IMR-90 (cell line): Measurements from ENCODE around the gene ERCC8. TPM values are rescaled to one million over a fixed set of nuclear protein-coding genes. Genes with fewer than 3 reads are reported as not detected.

Experiments
- ATAC-seq: fragments of 200-7000 bp; cut with Tn5 transposase; 2 replicates; pipeline ENCODE4 v1.9.1; 2020; ENCODE audit warnings: low read depth, mild to moderate bottlenecking, moderate library complexity
- BruUV-seq: library from RNA; stranded (reverse); fragments of 400-500 nt; replicated peaks from 2 replicates; lab custom pipeline; 2021; lab: Mats Ljungman, UMichigan
- CTCF ChIA-PET: fragments of 300-600 bp; formaldehyde crosslinking; extraction: SDS; loops from one replicate; lab custom pipeline; 2021; ENCODE audit warnings: antibody characterized with exemption; lab: Yijun Ruan, JAX
- POLR2A ChIA-PET: fragments of 300-600 bp; sonication (Branson Sonifier 250); formaldehyde crosslinking; loops from one replicate; lab custom pipeline; 2022; ENCODE audit warnings: antibody characterized with exemption; ENCODE audit not compliant: unreplicated experiment; lab: Charles Lee
- DNase-seq: peaks from one replicate; pipeline ENCODE4 v3.0.0; 2013
- H2AFZ ChIP-seq: replicated peaks from 2 replicates; pipeline ENCODE3; 2013; ENCODE audit warnings: low read length, mild to moderate bottlenecking; ENCODE audit not compliant: poor library complexity
- H2AK5ac ChIP-seq: 2 replicates; pipeline ENCODE4 v1.6.1; 2013; ENCODE audit warnings: low read depth, low read length, inconsistent platforms
- H2AK9ac ChIP-seq: replicated peaks from 2 replicates; pipeline ENCODE3; 2013; ENCODE audit warnings: mild to moderate bottlenecking, low read depth, low read length, moderate library complexity; ENCODE audit not compliant: poor library complexity
- H2BK120ac ChIP-seq: 2 replicates; pipeline ENCODE4 v1.6.1; 2013; ENCODE audit warnings: low read depth, low read length, inconsistent platforms
- H2BK15ac ChIP-seq: 3 replicates; pipeline ENCODE4 v1.6.1; 2013; ENCODE audit warnings: low read depth, low read length, inconsistent platforms
- H2BK20ac ChIP-seq: 2 replicates; pipeline ENCODE4 v1.6.1; 2013; ENCODE audit warnings: low read depth, mild to moderate bottlenecking, inconsistent platforms, low read length, moderate library complexity
- H2BK5ac ChIP-seq: 2 replicates; pipeline ENCODE4 v1.6.1; 2013; ENCODE audit warnings: mild to moderate bottlenecking, low read depth, low read length, inconsistent platforms; ENCODE audit not compliant: poor library complexity, severe bottlenecking
- H3K14ac ChIP-seq: replicated peaks from 2 replicates; pipeline ENCODE4 v1.6.1; 2013; ENCODE audit warnings: low read depth, low read length, inconsistent platforms
- H3K18ac ChIP-seq: 2 replicates; pipeline ENCODE4 v1.6.1; 2013; ENCODE audit warnings: low read depth, low read length, control low read depth
- H3K23ac ChIP-seq: 2 replicates; pipeline ENCODE4 v1.6.1; 2013; ENCODE audit warnings: low read depth, low read length, inconsistent platforms
- H3K27ac ChIP-seq: 2 replicates; pipeline ENCODE4 v1.5.1; 2013; ENCODE audit warnings: mild to moderate bottlenecking, control low read depth, low read length; ENCODE audit not compliant: insufficient read depth
- H3K27me3 ChIP-seq: 2 replicates; pipeline ENCODE4 v1.6.1; 2013; ENCODE audit warnings: low read length; ENCODE audit not compliant: control insufficient read depth, insufficient read depth
- H3K36me3 ChIP-seq: 2 replicates; pipeline ENCODE4 v1.6.1; 2013; ENCODE audit warnings: low read length, mixed read lengths; ENCODE audit not compliant: control insufficient read depth, insufficient read depth
- H3K4ac ChIP-seq: 2 replicates; pipeline ENCODE4 v1.6.1; 2013; ENCODE audit warnings: low read depth, low read length, inconsistent platforms
- H3K4me1 ChIP-seq: 2 replicates; pipeline ENCODE4 v1.6.1; 2013; ENCODE audit warnings: low read length, mixed read lengths; ENCODE audit not compliant: control insufficient read depth, insufficient read depth
- H3K4me2 ChIP-seq: 2 replicates; pipeline ENCODE4 v1.6.1; 2013; ENCODE audit warnings: low read depth, mild to moderate bottlenecking, control low read depth, low read length, moderate library complexity
- H3K4me3 ChIP-seq: 2 replicates; pipeline ENCODE4 v1.5.1; 2013; ENCODE audit warnings: low read depth, mild to moderate bottlenecking, control low read depth, low read length, moderate library complexity; ENCODE audit not compliant: insufficient read depth
- H3K56ac ChIP-seq: 2 replicates; pipeline ENCODE4 v1.6.1; 2013; ENCODE audit warnings: low read length, inconsistent platforms; ENCODE audit not compliant: insufficient read depth; ENCODE audit errors: extremely low read depth
- H3K79me1 ChIP-seq, 2 experiments: 2 replicates each; pipeline ENCODE4 v1.6.1; 2013; ENCODE audit warnings: low read length in 2 of 2, inconsistent platforms in 1 of 2, low read depth in 1 of 2
- H3K9ac ChIP-seq: 2 replicates; pipeline ENCODE4 v1.6.1; 2013; ENCODE audit warnings: low read depth, low read length, control low read depth
- H3K9me1 ChIP-seq: 2 replicates; pipeline ENCODE4 v1.6.1; 2013; ENCODE audit warnings: low read length, inconsistent platforms; ENCODE audit not compliant: insufficient read depth
- H3K9me3 ChIP-seq: 2 replicates; pipeline ENCODE4 v1.6.1; 2013; ENCODE audit warnings: low read length; ENCODE audit not compliant: control insufficient read depth, insufficient read depth
- H4K20me1 ChIP-seq: 2 replicates; pipeline ENCODE4 v1.6.1; 2013; ENCODE audit warnings: low read length, inconsistent platforms; ENCODE audit not compliant: insufficient read depth
- H4K5ac ChIP-seq: 2 replicates; pipeline ENCODE4 v1.6.1; 2013; ENCODE audit warnings: mild to moderate bottlenecking, low read depth, low read length, control low read depth
- H4K8ac ChIP-seq, 2 experiments: 2 replicates each; pipeline ENCODE4 v1.6.1; 2013; ENCODE audit warnings: low read depth in 2 of 2, low read length in 2 of 2, control low read depth in 1 of 2, inconsistent platforms in 1 of 2
- H4K91ac ChIP-seq: 2 replicates; pipeline ENCODE4 v1.6.1; 2013; ENCODE audit warnings: low read depth, low read length, inconsistent platforms; ENCODE audit not compliant: insufficient read depth
- BHLHE40 ChIP-seq: fragments of 150-350 bp; IDR thresholded peaks from 2 replicates; pipeline ENCODE4 v1.6.1; 2016; ENCODE audit warnings: mild to moderate bottlenecking, low read depth, low read length
- CEBPB ChIP-seq: IDR thresholded peaks from 2 replicates; pipeline ENCODE4 v1.6.1; 2012; ENCODE audit warnings: low read depth, low read length, improper control_type of control experiment
- MAFK ChIP-seq: IDR thresholded peaks from 2 replicates; pipeline ENCODE4 v1.6.1; 2012; ENCODE audit warnings: low read depth, low read length, improper control_type of control experiment
- MXI1 ChIP-seq: IDR thresholded peaks from 2 replicates; pipeline ENCODE4 v1.6.1; 2012; ENCODE audit warnings: low read depth, mild to moderate bottlenecking, low read length, moderate library complexity, borderline replicate concordance
- NFE2L2 ChIP-seq: fragments of 150-350 bp; IDR thresholded peaks from 2 replicates; pipeline ENCODE4 v1.6.1; 2016; ENCODE audit warnings: low read depth, mild to moderate bottlenecking, low read length
- POLR2A ChIP-seq: IDR thresholded peaks from 2 replicates; pipeline ENCODE4 v1.6.1; 2012; ENCODE audit warnings: mild to moderate bottlenecking, low read depth, low read length
- RAD21 ChIP-seq: IDR thresholded peaks from 2 replicates; pipeline ENCODE4 v1.6.1; 2012; ENCODE audit warnings: low read length, improper control_type of control experiment
- RCOR1 ChIP-seq: IDR thresholded peaks from 2 replicates; pipeline ENCODE4 v1.6.1; 2012; ENCODE audit warnings: mild to moderate bottlenecking, low read length, improper control_type of control experiment; ENCODE audit not compliant: insufficient replicate concordance
- RFX5 ChIP-seq: IDR thresholded peaks from 2 replicates; pipeline ENCODE4 v1.8.0; 2012; ENCODE audit warnings: low read depth, mild to moderate bottlenecking, low read length, moderate library complexity
- SMC3 ChIP-seq: fragments of 150-350 bp; IDR thresholded peaks from 2 replicates; pipeline ENCODE4 v1.6.1; 2016; ENCODE audit warnings: low read depth, mild to moderate bottlenecking, antibody characterized with exemption, low read length, moderate library complexity
- dilution Hi-C: fragments of 300-500 bp; cut with HindIII; formaldehyde crosslinking; loops from one replicate; pipeline ENCODE4 v1.14.3; 2018; ENCODE audit warnings: low sequenced_read_pairs; ENCODE audit not compliant: unreplicated experiment
- in situ Hi-C: fragments of 300-500 bp; cut with MboI; formaldehyde crosslinking; loops from 3 replicates; pipeline ENCODE4 v1.14.3; 2019; ENCODE audit warnings: low sequenced_read_pairs, inconsistent platforms, mixed read lengths
- intact Hi-C: fragments of 100-400 bp; cut with micrococcal nuclease; formaldehyde crosslinking; loops from 2 replicates; pipeline ENCODE4 v1.10.0; 2022
- polyA plus RNA-seq, 3 experiments: library from polyadenylated mRNA; depleted of rRNA; stranded (reverse); fragments of >200 nt; gene quantifications; 2 replicates each; pipeline ENCODE4 v1.2.3, GENCODE V29; 2012; ENCODE audit warnings: low replicate concordance in 1 of 3
- total RNA-seq: library from RNA; depleted of rRNA; stranded (reverse); fragments of >200 nt; gene quantifications from 2 replicates; pipeline ENCODE4 v1.2.3, GENCODE V29; 2012
- TF ChIP-seq, protein P1 (sequence below): conservative IDR thresholded peaks from 2 replicates; pipeline ENCODE4 v1.5.1; 2012; ENCODE audit warnings: mild to moderate bottlenecking, low read depth, low read length, improper control_type of control experiment
- TF ChIP-seq, protein P2 (sequence below): fragments of 150-350 bp; IDR thresholded peaks from 2 replicates; pipeline ENCODE4 v1.6.1; 2017; ENCODE audit warnings: mild to moderate bottlenecking, antibody characterized with exemption, low read length, low read depth

ERCC8 gene
- total and polyA plus RNA-seq, 2 of the 4 experiments (the other 2 are of a cell fraction) = 12.6 to 29.2 TPM

DNA sequence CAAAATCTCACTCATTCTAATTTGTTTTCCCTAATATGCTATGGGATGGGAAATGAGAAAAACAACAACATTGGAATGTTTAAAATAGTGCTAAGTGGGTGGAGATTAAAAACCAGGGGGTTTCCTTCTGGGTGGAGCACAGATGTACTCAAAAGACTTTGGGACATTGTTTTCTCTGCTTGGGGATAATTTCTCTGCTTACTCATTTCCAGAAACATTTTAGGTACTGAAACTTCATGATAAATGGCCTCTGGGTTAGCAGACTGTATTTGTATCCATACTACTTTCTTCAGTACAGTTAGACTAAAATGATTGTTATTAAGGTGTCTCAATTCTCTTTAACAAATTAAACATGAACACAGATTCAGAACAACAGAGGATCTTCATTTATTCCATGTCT is 118.2 kb downstream of the ERCC8 start:
- Histone ChIP-seq H3K36me3 (no peaks in the 10 kb centered on the region), H4K5ac (no peak overlapping the region), H3K56ac (no peak overlapping the region), H3K9me3 (no peaks in the 10 kb centered on the region), H4K91ac (no peak overlapping the region), H2BK15ac (no peak overlapping the region), H3K14ac (no peak overlapping the region), H2BK5ac (no peak overlapping the region), H3K4me3 (no peak overlapping the region), H3K27me3 (no peaks in the 10 kb centered on the region; the same call in 1 of the 2 replicates), H3K18ac (no peak overlapping the region), H3K9me1 (no peaks in the 10 kb centered on the region), H3K4me1 (no peaks in the 10 kb centered on the region), H3K4ac (no peak overlapping the region), H4K8ac (no peak overlapping the region), H3K9ac (no peak overlapping the region), H2AK5ac (no peak overlapping the region), H3K23ac (no peak overlapping the region), H2BK20ac (no peak overlapping the region), H4K20me1 (no peaks in the 10 kb centered on the region), H3K27ac (no peak overlapping the region), H2BK120ac (no peak overlapping the region), H3K4me2 (no peak overlapping the region), H2AK9ac (no peak overlapping the region), H3K79me1 (no peaks in the 10 kb centered on the region), H2AFZ (no peak overlapping the region)
- ATAC-seq (no peak), DNase-seq (no peak)
- dilution Hi-C loops (no loop called here), intact Hi-C loops (no loop called here), in situ Hi-C loops (no loop called here)
- ChIA-PET POLR2A (no interaction called here), CTCF (no interaction called here)
- BruUV-seq = no TSS peak
- no peak for TF ChIP-seq MXI1
- TF ChIP-seq RFX5 = no peak
- no peak for TF ChIP-seq NFE2L2
- no peak for TF ChIP-seq CEBPB
- TF ChIP-seq, protein P1, sequence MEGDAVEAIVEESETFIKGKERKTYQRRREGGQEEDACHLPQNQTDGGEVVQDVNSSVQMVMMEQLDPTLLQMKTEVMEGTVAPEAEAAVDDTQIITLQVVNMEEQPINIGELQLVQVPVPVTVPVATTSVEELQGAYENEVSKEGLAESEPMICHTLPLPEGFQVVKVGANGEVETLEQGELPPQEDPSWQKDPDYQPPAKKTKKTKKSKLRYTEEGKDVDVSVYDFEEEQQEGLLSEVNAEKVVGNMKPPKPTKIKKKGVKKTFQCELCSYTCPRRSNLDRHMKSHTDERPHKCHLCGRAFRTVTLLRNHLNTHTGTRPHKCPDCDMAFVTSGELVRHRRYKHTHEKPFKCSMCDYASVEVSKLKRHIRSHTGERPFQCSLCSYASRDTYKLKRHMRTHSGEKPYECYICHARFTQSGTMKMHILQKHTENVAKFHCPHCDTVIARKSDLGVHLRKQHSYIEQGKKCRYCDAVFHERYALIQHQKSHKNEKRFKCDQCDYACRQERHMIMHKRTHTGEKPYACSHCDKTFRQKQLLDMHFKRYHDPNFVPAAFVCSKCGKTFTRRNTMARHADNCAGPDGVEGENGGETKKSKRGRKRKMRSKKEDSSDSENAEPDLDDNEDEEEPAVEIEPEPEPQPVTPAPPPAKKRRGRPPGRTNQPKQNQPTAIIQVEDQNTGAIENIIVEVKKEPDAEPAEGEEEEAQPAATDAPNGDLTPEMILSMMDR = no peak
- TF ChIP-seq, protein P2, sequence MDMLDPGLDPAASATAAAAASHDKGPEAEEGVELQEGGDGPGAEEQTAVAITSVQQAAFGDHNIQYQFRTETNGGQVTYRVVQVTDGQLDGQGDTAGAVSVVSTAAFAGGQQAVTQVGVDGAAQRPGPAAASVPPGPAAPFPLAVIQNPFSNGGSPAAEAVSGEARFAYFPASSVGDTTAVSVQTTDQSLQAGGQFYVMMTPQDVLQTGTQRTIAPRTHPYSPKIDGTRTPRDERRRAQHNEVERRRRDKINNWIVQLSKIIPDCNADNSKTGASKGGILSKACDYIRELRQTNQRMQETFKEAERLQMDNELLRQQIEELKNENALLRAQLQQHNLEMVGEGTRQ = no peak
- TF ChIP-seq RAD21 = no peak
- no peak for TF ChIP-seq MAFK
- TF ChIP-seq SMC3 = no peak
- TF ChIP-seq POLR2A = no peak
- TF ChIP-seq BHLHE40 = no peak
- TF ChIP-seq RCOR1 = no peak
